HepG2 (cell line): ENCODE data around the gene DDT. TPM values are rescaled to one million over a fixed set of nuclear protein-coding genes. Genes with fewer than 3 reads are reported as not detected.

ENCODE experiments used
- IKZF4 ChIP-seq: sonication (generic); formaldehyde crosslinking; IDR thresholded peaks from 2 replicates; pipeline ENCODE4 v1.5.1; 2020; ENCODE audit warnings: borderline replicate concordance, mild to moderate bottlenecking, low read depth, missing genetic modification reagents; ENCODE audit errors: not compliant biosample characterization
- MXD3 ChIP-seq: IDR thresholded peaks from 2 replicates; pipeline ENCODE4 v1.6.1; 2016; ENCODE audit warnings: mild to moderate bottlenecking, missing biosample characterization, missing genetic modification reagents
- MXD4 ChIP-seq: IDR thresholded peaks from 2 replicates; pipeline ENCODE4 v1.6.1; 2016; ENCODE audit warnings: mild to moderate bottlenecking, missing biosample characterization, missing genetic modification reagents
- NR2F2 ChIP-seq: IDR thresholded peaks from 2 replicates; pipeline ENCODE4 v1.6.1; 2012; ENCODE audit warnings: low read depth, inconsistent platforms, borderline replicate concordance
- RBM39 ChIP-seq: fragments of 200-400 bp; formaldehyde crosslinking; IDR thresholded peaks from one replicate; pipeline ENCODE4 v1.6.1; 2018; ENCODE audit warnings: antibody characterized with exemption, mild to moderate bottlenecking, low read depth, low read length; ENCODE audit not compliant: poor library complexity, severe bottlenecking
- XBP1 ChIP-seq: sonication (generic); formaldehyde crosslinking; IDR thresholded peaks from 2 replicates; pipeline ENCODE4 v1.5.0; 2020; ENCODE audit warnings: missing genetic modification reagents
- YEATS2 ChIP-seq: sonication (generic); formaldehyde crosslinking; IDR thresholded peaks from 2 replicates; pipeline ENCODE4 v1.4.0; 2020; ENCODE audit warnings: missing genetic modification reagents, borderline replicate concordance
- ZBTB40 ChIP-seq, 2 experiments: fragments of 450-650 bp in 1 of 2; sonication (generic) in 1 of 2; formaldehyde crosslinking in 1 of 2; IDR thresholded peaks; 2 replicates each; pipeline versions ENCODE4 v1.6.1 to v1.8.0; 2016 to 2022; ENCODE audit warnings: antibody characterized with exemption in 1 of 2, mild to moderate bottlenecking in 1 of 2, missing genetic modification reagents in 1 of 2
- ZNF180 ChIP-seq: sonication (generic); formaldehyde crosslinking; IDR thresholded peaks from 2 replicates; pipeline ENCODE4 v1.4.0; 2020; ENCODE audit warnings: low read depth, missing genetic modification reagents, borderline replicate concordance
- ZNF292 ChIP-seq: sonication (generic); formaldehyde crosslinking; IDR thresholded peaks from 2 replicates; pipeline ENCODE4 v1.8.1; 2022; ENCODE audit warnings: mild to moderate bottlenecking, low read depth, missing genetic modification reagents, borderline replicate concordance
- ZNF687 ChIP-seq: sonication (generic); formaldehyde crosslinking; IDR thresholded peaks from 2 replicates; pipeline ENCODE4 v1.5.1; 2020; ENCODE audit warnings: mild to moderate bottlenecking, missing genetic modification reagents, moderate library complexity
- ZNF883 ChIP-seq: sonication (generic); formaldehyde crosslinking; IDR thresholded peaks from 2 replicates; pipeline ENCODE4 v1.5.1; 2020; ENCODE audit warnings: mild to moderate bottlenecking, missing genetic modification reagents; ENCODE audit errors: not compliant biosample characterization
- ZSCAN25 ChIP-seq: sonication (generic); formaldehyde crosslinking; IDR thresholded peaks from 2 replicates; pipeline ENCODE4 v1.8.0; 2022; ENCODE audit warnings: mild to moderate bottlenecking, missing genetic modification reagents
- polyA plus RNA-seq, 8 experiments: library from polyadenylated mRNA; depleted of rRNA in 3 of 8; stranded (reverse) in 7 of 8; unstranded in 1 of 8; fragments of >200 nt; fragmentation: Illumina TruSeq in 4 of 8; extraction: Trizol in 4 of 8; gene quantifications; 2 replicates each; pipeline versions ENCODE4 v1.2.1 to v1.2.3, GENCODE V29; 2011 to 2016; ENCODE audit warnings: low read depth in 4 of 8, missing spikeins in 1 of 8, mixed read lengths in 1 of 8; ENCODE audit not compliant: insufficient read depth in 1 of 8
- total RNA-seq, 5 experiments: library from RNA; depleted of rRNA; stranded (reverse); fragments of >200 nt; fragmentation: Illumina TruSeq; extraction: Trizol; gene quantifications; 2 replicates each; pipeline ENCODE4 v1.2.3, GENCODE V29; 2016; ENCODE audit warnings: low read depth in 1 of 5

DDT gene
- total and polyA plus RNA-seq, 2 of the 13 experiments (the other 11 are each of a cell fraction or from before 2014, with no cell fraction given), result 143 to 181 TPM

GRCh38 chr22:24009227-24010017, 35.2 kb upstream of the DDT start (continued):
- TF ChIP-seq MXD4 (CRISPR knock-in tag) (peak; percentile 23; the same call in 1 of the 2 replicates), ZNF180 (CRISPR knock-in tag) (no peak), ZNF687 (CRISPR knock-in tag) (peak; percentile 28; the same call in 1 of the 2 replicates), IKZF4 (CRISPR knock-in tag) (no peak), ZNF883 (CRISPR knock-in tag) (no peak), MXD3 (CRISPR knock-in tag) (no peak), ZBTB40 (IDR thresholded peaks at IDR 0.05) (no peak), ZBTB40 (CRISPR knock-in tag; IDR thresholded peaks at IDR 0.05) (0 out of 2 replicates have a peak, but pooled peaks have one; percentile 29), NR2F2 (peak; percentile 39; the same call in 1 of the 2 replicates), RBM39 (no peak), XBP1 (no peak), ZNF292 (CRISPR knock-in tag) (peak; percentile 54; the same call in 1 of the 2 replicates), ZSCAN25 (CRISPR knock-in tag) (no peak), YEATS2 (CRISPR knock-in tag) (no peak)
